GM12878 (cell line): ENCODE measurements around the gene NUDCD3. TPM values are rescaled to one million over a fixed set of nuclear protein-coding genes. Genes with fewer than 3 reads are reported as not detected.

Experiments used
- ATAC-seq: fragments of 200-7000 bp; cut with Tn5 transposase; 3 replicates; pipeline ENCODE4 v1.9.1; 2020; ENCODE audit warnings: mild to moderate bottlenecking, moderate library complexity
- BruUV-seq: library from RNA; stranded (reverse); fragments of 400-500 nt; replicated peaks from 2 replicates; lab custom pipeline; 2021; lab: Mats Ljungman, UMichigan
- CTCF ChIA-PET: fragments of 300-600 bp; sonication (Branson Sonifier 250); formaldehyde crosslinking; extraction: SDS; loops from one replicate; lab custom pipeline; 2021; ENCODE audit warnings: inconsistent platforms; lab: Yijun Ruan, JAX
- POLR2A ChIA-PET: fragments of 350-600 bp; formaldehyde crosslinking; extraction: SDS; loops from one replicate; lab custom pipeline; 2021; ENCODE audit warnings: inconsistent platforms; lab: Charles Lee
- RAD21 ChIA-PET: fragments of 300-600 bp; sonication (Branson Sonifier 250); formaldehyde crosslinking; loops from one replicate; lab custom pipeline; 2023; ENCODE audit warnings: antibody characterized with exemption; ENCODE audit not compliant: unreplicated experiment; lab: Charles Lee
- SMC1A ChIA-PET: fragments of 300-600 bp; sonication (Branson Sonifier 250); formaldehyde crosslinking; loops from one replicate; lab custom pipeline; 2023; ENCODE audit not compliant: unreplicated experiment, uncharacterized antibody; lab: Charles Lee
- DNase-seq: peaks from one replicate; pipeline ENCODE4 v3.0.0-alpha.2; 2011; ENCODE audit warnings: low read depth, low spot score
- FAIRE-seq: peaks from 3 replicates; lab custom pipeline; 2011; peaks lifted over from hg19 to GRCh38; lab: Jason Lieb, UNC
- H2AFZ ChIP-seq: 2 replicates; pipeline ENCODE4 v1.6.0; 2011; ENCODE audit warnings: low read depth, low read length, control low read depth; ENCODE audit not compliant: control insufficient read depth
- H3K27ac ChIP-seq: 2 replicates; pipeline ENCODE4 v1.5.1; 2011; ENCODE audit warnings: control low read depth; ENCODE audit not compliant: control insufficient read depth, insufficient read depth
- H3K27me3 ChIP-seq, 2 experiments: replicated peaks in 1 of 2; 2 replicates each; pipeline versions ENCODE4 v1.6.0 to v1.6.1; 2011; ENCODE audit warnings: low read length in 1 of 2; ENCODE audit not compliant: control insufficient read depth in 2 of 2, insufficient read depth in 2 of 2
- H3K36me3 ChIP-seq, 2 experiments: 2 replicates each; pipeline ENCODE4 v1.5.1; 2011; ENCODE audit warnings: low read length in 1 of 2; ENCODE audit not compliant: control insufficient read depth in 2 of 2, insufficient read depth in 2 of 2
- H3K4me1 ChIP-seq: 2 replicates; pipeline ENCODE4 v1.6.1; 2011; ENCODE audit warnings: mild to moderate bottlenecking, low read length, moderate library complexity, mixed read lengths; ENCODE audit not compliant: control insufficient read depth, insufficient read depth
- H3K4me2 ChIP-seq: 2 replicates; pipeline ENCODE4 v1.6.0; 2011; ENCODE audit warnings: control low read depth; ENCODE audit not compliant: control insufficient read depth, insufficient read depth
- H3K4me3 ChIP-seq: fragments of 200-600 bp; sonication (generic); 2 replicates; pipeline ENCODE4 v1.5.1; 2016
- H3K79me2 ChIP-seq: 2 replicates; pipeline ENCODE4 v1.6.0; 2011; ENCODE audit warnings: low read length; ENCODE audit not compliant: control insufficient read depth, insufficient read depth
- H3K9ac ChIP-seq: 2 replicates; pipeline ENCODE4 v1.8.0; 2011; ENCODE audit warnings: low read length, control low read depth, mixed read lengths; ENCODE audit not compliant: control insufficient read depth, insufficient read depth
- H3K9me3 ChIP-seq: replicated peaks from 3 replicates; pipeline ENCODE4 v1.5.1; 2011; ENCODE audit warnings: mild to moderate bottlenecking, low read length; ENCODE audit not compliant: control insufficient read depth, insufficient read depth
- H4K20me1 ChIP-seq: 2 replicates; pipeline ENCODE4 v1.6.0; 2011; ENCODE audit not compliant: control insufficient read depth, insufficient read depth
- CBX3 ChIP-seq: fragments of 200-600 bp; sonication (generic); IDR thresholded peaks from 2 replicates; pipeline ENCODE4 v1.6.1; 2016; ENCODE audit warnings: low read depth, borderline replicate concordance
- CHD2 ChIP-seq: IDR thresholded peaks from 2 replicates; pipeline ENCODE4 v1.6.1; 2011; ENCODE audit warnings: low read depth, low read length, improper control_type of control experiment, borderline replicate concordance
- GATAD2B ChIP-seq: fragments of 450-650 bp; conservative IDR thresholded peaks from 2 replicates; pipeline ENCODE4 v1.6.1; 2017; ENCODE audit warnings: low read depth, mild to moderate bottlenecking, moderate library complexity
- MLLT1 ChIP-seq: fragments of 450-650 bp; IDR thresholded peaks from 2 replicates; pipeline ENCODE4 v1.6.1; 2016; ENCODE audit warnings: mild to moderate bottlenecking
- POLR2AphosphoS5 ChIP-seq: IDR thresholded peaks from 2 replicates; pipeline ENCODE4 v1.6.1; 2011; ENCODE audit warnings: mild to moderate bottlenecking, low read length, inconsistent platforms
- SIX5 ChIP-seq: IDR thresholded peaks from 2 replicates; pipeline ENCODE4 v1.6.1; 2011; ENCODE audit warnings: mild to moderate bottlenecking, low read depth, low read length, moderate library complexity; ENCODE audit not compliant: severe bottlenecking
- TAF1 ChIP-seq: IDR thresholded peaks from 2 replicates; pipeline ENCODE4 v1.6.1; 2011; ENCODE audit warnings: mild to moderate bottlenecking, low read depth, low read length, borderline replicate concordance
- TBL1XR1 ChIP-seq: IDR thresholded peaks from 2 replicates; pipeline ENCODE4 v1.6.1; 2012; ENCODE audit warnings: low read depth, low read length, improper control_type of control experiment
- TCF3 ChIP-seq: IDR thresholded peaks from 2 replicates; pipeline ENCODE4 v1.6.1; 2012; ENCODE audit warnings: low read depth, mild to moderate bottlenecking, low read length, borderline replicate concordance; ENCODE audit not compliant: insufficient read depth
- YY1 ChIP-seq: IDR thresholded peaks from 2 replicates; pipeline ENCODE4 v1.6.1; 2011; ENCODE audit warnings: low read depth, mild to moderate bottlenecking, low read length
- ZNF592 ChIP-seq: fragments of 450-650 bp; IDR thresholded peaks from 2 replicates; pipeline ENCODE4 v1.6.1; 2017; ENCODE audit warnings: mild to moderate bottlenecking, moderate library complexity
- ZNF622 ChIP-seq: fragments of 450-650 bp; IDR thresholded peaks from 2 replicates; pipeline ENCODE4 v1.6.1; 2017; ENCODE audit warnings: mild to moderate bottlenecking, inconsistent platforms
- WGBS: methylation state at CpG from one replicate; pipeline ENCODE4 v1.1.6; 2016; ENCODE audit warnings: low lambda C conversion rate; ENCODE audit not compliant: insufficient replicate concordance, insufficient coverage; ENCODE audit errors: missing lambda C conversion rate; 5-methylcytosine and 5-hydroxymethylcytosine counted together
- in situ Hi-C: fragments of 300-500 bp; cut with MboI; formaldehyde crosslinking; loops from 9 replicates; pipeline ENCODE4 v1.14.3; 2018; ENCODE audit warnings: mixed read lengths
- intact Hi-C: fragments of 100-400 bp; cut with micrococcal nuclease; formaldehyde crosslinking; loops from one replicate; pipeline ENCODE4 v1.14.2; 2022; ENCODE audit not compliant: unreplicated experiment
- polyA plus RNA-seq, 11 experiments: library from polyadenylated mRNA; depleted of rRNA in 4 of 11; unstranded in 6 of 11; stranded (reverse) in 5 of 11; fragments of >200 nt; fragmentation: Nextera tagmentation in 4 of 11; fragmentation: Illumina TruSeq in 1 of 11; extraction: Ambion mirVana in 4 of 11; extraction: Trizol in 1 of 11; gene quantifications; 1 replicate in 1 of 11; 2 replicates in 10 of 11; pipeline versions ENCODE4 v1.2.1 to v1.2.3, GENCODE V29; 2011 to 2016; ENCODE audit warnings: inconsistent platforms in 2 of 11, missing spikeins in 2 of 11, low read depth in 1 of 11
- total RNA-seq, 4 experiments: library from RNA; depleted of rRNA in 3 of 4; stranded (reverse); fragments of >200 nt in 3 of 4; fragmentation: Illumina TruSeq in 1 of 4; extraction: Trizol in 1 of 4; gene quantifications; 2 replicates each; pipeline versions ENCODE4 v1.2.1 to v1.2.3, GENCODE V29; 2013 to 2021

The NUDCD3 gene
- total and polyA plus RNA-seq, 10 of the 15 experiments (the other 5 are each of a cell fraction or from before 2014, with no cell fraction given): 25.0 to 89.8 (median 46.4) TPM

GRCh38 chr7:44398953-44399574, 91.4 kb downstream of the NUDCD3 start:
- Histone ChIP-seq H2AFZ (no peak overlapping the region), H3K79me2 (no peaks in the 10 kb centered on the region), H3K9ac (no peak overlapping the region), H3K9me3 (no peaks in the 10 kb centered on the region)
- ChIA-PET POLR2A (no interaction called here), CTCF (interaction anchor here (1.3 kb wide), 1 partner anchor 158 kb away, joined by 3 read pairs; no protein-coding TSS in a partner anchor)
- 85% methylated on average over 8 of the region's 8 CpGs for WGBS
- intact Hi-C loops: no loop called here
- no peak for ATAC-seq
- TF ChIP-seq TCF3: no peak
- TF ChIP-seq, all 136 proteins: peak for 0
- no peak for DNase-seq
- no TSS peak for BruUV-seq
- H3K36me3 ChIP-seq: peaks cover 21 to 23% of the 10 kb centered on the region in 2 experiments; a peak in 3 of 4 replicates
- no peak overlapping the region for H3K27ac ChIP-seq
- no peak for FAIRE-seq
- ChIA-PET SMC1A (no interaction called here), RAD21 (no interaction called here)
- no peak overlapping the region for H3K4me3 ChIP-seq
- H3K4me2 ChIP-seq: no peak overlapping the region
- no peaks in the 10 kb centered on the region for H4K20me1 ChIP-seq
- no peaks in the 10 kb centered on the region for H3K27me3 ChIP-seq
- in situ Hi-C loops: no loop called here
- no peaks in the 10 kb centered on the region for H3K4me1 ChIP-seq

GRCh38 chr7:44398511-44398911, 91.9 kb downstream of the NUDCD3 start:
- SMC1A ChIA-PET: no interaction called here
- H3K27me3 ChIP-seq: no peaks in the 10 kb centered on the region
- peaks cover 18 to 23% of the 10 kb centered on the region in 2 experiments; a peak in 3 of 4 replicates for H3K36me3 ChIP-seq
- no peaks in the 10 kb centered on the region for H4K20me1 ChIP-seq
- H3K4me2 ChIP-seq: no peak overlapping the region
- FAIRE-seq: no peak
- H3K4me1 ChIP-seq: no peaks in the 10 kb centered on the region
- DNase-seq: no peak
- in situ Hi-C loops (no loop called here), intact Hi-C loops (no loop called here)
- no peak overlapping the region for H3K4me3 ChIP-seq
- no peak for ATAC-seq
- no peaks in the 10 kb centered on the region for H3K9me3 ChIP-seq
- H2AFZ ChIP-seq: no peak overlapping the region
- no peak overlapping the region for H3K9ac ChIP-seq
- no peak for TF ChIP-seq CHD2
- TF ChIP-seq YY1: no peak
- no peak for TF ChIP-seq TAF1
- TF ChIP-seq ZNF622: no peak
- TF ChIP-seq MLLT1: no peak
- no peak for TF ChIP-seq GATAD2B
- no peak for TF ChIP-seq ZNF592
- no peak for TF ChIP-seq SIX5
- TF ChIP-seq TBL1XR1: no peak
- no peak for TF ChIP-seq POLR2AphosphoS5
- no peak for TF ChIP-seq CBX3
- over 99% methylated on average over 13 of the region's 13 CpGs for WGBS
- H3K27ac ChIP-seq: no peak overlapping the region
- RAD21 ChIA-PET: no interaction called here
- BruUV-seq: no TSS peak
- H3K79me2 ChIP-seq: no peaks in the 10 kb centered on the region
- CTCF ChIA-PET: no interaction called here
- POLR2A ChIA-PET: no interaction called here
